ENCODE results near the gene CD226.
"Not testable (repeated sequence)": the region's sequence is repeated elsewhere in the genome, so short reads cannot be mapped to it uniquely, and the experiment has no call there.

Gene CD226

DNA sequence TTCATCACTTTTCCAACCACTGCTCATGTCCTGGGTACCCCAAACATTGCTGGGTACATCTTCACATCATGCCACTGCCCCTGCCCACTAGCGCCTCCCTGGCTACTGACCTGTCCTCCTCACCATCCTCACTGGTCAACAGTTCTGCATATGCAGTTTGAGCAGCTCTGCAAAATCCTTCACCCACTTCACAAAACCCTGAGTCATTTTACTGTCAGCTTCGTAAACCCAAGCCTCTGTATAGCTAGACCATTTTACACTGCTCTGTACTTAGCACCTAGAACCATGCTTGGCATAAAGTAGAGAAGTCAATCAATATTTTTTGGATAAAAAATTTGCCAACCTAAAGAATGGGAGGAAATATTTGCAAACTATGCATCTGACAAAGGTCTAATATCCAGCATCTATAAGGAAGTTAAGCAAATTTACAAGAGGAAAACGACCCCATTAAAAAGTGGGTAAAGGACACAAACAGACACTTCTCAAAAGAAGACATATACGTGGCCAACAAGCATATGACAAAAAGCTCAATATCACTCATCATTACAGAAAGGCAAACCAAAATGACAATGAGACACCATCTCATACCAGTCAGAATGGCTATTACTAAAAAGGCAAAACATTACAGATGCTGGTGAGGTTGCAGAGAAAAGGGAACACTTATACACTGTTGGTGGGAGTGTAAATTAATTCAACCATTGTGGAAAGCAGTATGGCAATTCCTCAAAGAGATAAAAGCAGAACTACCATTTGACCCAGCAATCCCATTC lies 48.3 kb downstream of the CD226 start:
- not testable (repeated sequence) for DNase-seq

DNA sequence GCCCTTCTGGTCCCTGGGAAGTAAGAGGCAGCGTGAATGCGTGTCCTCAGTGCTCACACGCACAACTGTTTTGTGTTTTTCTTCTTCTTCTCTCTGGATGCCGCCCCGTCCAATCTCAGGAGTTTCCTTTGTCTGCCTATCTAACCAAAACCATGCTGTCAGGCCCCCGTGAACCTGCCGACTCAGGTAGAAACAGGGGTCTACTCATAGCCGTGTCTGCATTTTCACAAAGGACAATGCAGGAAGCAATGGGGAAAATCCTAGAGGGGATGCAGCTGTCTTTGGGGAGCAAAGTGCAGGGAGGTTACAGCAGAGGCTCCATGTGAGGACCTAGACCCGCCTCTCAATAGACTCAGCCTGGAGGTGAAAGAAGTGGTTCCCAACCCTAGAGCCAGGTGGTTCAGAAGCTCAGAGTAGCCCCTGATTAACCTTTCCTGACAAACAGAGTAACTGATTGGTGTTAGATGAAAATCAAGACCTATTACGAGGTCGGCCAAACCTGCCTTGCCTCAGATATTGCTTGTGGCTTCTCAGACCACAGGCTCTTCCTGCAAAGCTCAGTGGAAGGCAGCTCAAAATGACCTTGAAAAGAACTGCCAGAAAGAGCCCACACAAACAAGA lies 49.3 kb downstream of the CD226 start:
- DNase-seq = no peak

DNA sequence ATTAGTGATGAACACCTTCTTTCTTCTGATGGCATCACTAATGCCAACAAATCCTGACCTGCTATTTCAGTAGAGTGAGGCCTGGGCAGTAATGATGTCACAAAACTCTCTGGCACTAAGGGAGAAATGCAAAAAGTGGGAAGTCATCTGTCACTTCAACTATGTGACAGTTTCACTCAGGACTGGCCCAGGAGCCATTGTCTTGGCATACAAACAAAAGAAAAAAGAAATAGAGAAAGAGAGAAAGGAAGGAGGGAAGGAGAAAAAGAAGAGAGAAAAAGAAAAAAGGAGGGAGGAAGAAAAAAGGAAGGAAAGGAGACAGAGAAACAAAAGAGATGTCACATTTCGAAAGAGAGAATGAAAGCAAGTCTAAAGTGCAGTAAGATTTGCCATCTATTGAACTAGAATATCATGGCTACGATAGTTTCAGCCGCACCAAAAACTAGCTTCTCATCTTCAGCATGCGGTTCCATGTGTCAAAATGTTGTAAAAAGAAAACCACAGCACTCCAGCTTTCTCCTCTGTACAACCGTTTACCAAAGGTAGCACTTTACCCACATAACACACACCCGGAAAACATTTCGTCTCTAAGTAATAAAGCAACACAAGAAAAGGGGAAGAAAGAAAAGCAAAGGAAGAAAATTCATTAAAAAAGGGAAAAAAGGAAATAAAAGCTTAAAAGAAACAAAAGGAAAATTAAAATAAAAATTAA lies 50.1 kb downstream of the CD226 start:
- no peak for DNase-seq

DNA sequence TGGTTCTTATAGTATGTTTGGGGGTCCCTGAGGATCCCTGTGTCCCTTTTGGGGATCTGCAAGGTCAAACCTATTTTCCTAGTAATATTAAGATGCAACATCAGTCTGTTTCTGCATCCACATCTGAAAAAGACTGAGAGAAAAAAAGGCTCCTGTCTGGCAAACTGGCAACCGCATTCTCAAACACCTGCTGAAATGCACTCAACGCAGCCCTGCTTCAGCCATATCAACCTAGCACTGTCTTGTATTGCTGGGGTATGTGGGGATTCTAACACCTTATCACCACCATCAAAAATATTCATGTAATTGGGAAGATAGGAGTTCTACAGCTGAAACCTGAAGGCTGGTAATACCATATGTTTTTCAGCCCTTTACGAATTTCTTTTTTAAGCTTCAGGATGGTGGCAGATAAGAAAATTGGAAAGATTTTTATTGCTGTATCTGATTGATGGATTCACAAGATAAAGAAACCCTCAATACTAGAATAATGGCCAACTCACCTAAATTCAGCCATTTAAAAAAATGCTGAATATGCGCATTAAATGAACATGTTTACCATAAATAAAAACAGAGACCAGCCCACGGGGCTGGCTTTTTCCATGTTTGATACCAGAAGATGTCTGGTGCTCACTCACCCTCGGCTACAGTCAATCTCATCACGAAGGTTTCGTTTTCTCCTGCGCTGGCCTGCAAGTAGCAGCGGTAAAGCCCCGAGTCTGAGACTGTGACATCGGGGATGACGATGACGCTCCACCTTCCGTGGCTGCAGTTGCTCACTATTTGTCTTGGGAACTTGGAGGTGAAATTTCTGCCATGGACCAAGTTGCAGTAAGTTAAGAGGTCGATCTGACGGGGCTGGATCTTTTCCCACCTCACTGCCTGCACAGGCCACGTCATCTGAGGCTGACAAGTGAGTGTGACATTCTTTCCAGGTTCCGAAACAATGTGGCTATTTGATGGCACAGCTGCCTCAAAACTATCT lies 52.3 kb downstream of the CD226 start:
- DNase-seq = no peak

DNA sequence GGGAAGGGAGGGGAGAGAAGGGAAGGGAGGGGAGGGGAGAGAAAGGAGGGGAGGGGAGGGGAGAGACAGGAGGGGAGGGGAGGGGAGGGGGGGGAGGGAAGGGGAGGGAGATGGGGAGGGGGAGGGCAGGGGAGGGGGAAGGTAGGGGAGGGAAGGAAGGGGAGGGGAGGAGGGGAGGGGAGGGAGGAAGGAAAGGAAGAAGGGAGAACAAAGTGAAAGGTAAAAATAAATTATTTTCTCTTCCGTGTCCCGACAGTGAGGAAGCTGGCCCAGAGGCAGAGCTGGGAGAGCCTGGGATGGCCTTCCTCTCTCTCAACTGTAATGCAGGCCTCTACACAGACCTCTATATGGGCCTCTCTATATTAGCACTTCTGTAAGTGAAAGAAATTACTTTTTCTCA lies 53.2 kb downstream of the CD226 start:
- DNase-seq = no peak

DNA sequence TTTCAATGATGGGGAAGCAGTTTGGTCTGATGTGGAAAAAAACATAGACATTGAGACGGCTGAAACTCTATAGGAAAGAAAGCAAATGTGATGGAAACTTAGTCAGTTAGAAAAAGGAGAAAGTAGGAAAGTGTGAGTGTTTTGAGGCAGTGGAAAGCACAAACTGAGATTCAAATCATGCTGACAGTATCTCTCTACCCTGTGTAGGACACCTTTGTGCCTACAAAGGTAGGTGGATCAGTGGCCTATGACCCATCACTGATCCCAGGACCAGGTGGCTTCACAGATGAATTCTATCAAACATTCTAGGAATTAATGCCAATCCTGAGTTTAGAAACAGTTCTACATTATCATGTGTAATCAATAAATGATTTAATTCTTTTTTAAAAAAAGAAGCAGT lies 57.1 kb downstream of the CD226 start:
- DNase-seq = no peak

DNA sequence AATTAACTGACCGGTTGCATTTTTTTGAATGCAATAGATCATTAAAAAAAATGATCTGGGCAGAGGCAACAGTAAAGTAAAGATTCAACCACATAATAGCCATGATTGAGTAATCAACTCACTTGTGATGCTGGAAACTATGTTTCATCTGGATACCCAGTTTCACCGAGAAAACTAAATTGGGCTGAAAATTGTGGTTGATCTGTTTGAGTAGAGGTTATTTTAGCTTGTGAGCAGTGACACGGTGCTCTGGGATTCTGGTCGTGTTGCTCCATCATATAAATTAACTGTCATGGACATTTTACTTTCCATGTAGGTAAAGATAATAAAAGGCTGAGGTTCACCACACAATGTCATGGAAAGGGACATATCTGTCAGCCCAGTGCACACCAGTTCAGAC lies 58.7 kb downstream of the CD226 start:
- DNase-seq = no peak

DNA sequence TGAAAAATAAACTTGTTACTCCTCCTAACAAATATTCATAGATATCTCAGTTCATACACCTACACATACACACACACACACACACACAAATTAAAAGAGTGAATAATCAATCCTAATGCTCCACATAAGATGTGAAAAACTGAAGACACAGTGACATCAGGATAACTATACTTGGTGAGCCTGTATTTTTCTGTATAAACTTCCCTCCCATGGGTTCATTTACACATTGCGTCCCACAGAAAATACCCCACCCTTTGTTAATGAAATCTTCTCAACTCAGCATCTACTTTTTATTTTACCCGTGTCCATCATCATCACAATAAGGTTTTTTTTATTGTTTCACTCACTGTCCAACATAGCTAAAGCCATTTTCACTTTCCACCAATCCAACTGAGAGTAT lies 60.4 kb downstream of the CD226 start:
- no peak for DNase-seq

DNA sequence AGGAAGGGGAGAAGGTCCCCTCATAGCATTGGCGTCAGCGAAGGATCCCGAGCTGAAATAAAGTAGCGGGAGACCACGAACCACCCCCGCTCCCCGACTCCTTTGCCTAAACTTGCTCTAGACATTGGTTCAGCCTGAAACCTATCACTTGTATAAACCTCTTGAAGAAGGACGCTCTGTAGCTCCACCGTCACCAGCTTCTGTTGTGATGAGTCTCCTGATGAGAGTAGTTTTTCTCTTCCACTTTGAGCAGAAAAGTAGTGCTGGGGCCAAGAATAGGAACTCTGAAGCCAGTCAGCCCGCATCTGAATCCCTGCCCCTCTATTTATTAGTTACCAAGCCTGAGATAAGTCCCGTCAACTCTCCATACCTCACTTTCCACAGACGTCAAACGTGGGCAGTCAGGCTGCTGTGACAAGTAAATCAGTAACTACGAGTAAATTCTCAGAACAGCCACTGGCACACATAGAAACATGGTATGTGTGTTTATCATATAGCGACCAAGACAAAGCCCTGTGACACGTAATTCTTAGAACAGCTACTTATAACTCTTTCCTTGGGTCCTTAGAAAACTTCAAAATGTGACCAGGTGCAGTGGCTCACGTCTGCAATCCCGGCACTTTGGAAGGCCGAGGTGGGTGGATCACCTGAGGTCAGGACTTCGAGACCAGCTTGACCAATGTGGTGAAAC lies 61.7 kb downstream of the CD226 start:
- no peak for DNase-seq

DNA sequence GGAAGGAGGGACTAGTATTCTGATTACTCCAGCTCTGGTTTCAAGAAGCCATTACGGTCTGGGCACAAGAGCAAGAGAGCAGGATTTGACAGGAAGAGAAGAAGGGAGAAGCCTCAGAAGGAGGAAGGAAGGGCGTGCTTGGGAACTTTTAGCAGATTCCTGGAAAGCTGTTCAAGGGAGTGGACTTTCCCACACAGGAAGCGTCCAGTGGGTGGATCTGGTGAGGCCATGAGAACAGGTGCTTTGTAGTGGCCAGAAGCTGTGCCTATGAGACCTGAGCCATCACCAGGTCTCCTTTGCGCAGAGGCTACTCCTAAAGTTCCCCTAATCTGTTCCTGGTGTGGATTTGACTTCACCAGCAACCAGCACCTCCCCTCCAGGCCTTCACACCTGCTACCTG lies 62.3 kb downstream of the CD226 start:
- no peak for DNase-seq

DNA sequence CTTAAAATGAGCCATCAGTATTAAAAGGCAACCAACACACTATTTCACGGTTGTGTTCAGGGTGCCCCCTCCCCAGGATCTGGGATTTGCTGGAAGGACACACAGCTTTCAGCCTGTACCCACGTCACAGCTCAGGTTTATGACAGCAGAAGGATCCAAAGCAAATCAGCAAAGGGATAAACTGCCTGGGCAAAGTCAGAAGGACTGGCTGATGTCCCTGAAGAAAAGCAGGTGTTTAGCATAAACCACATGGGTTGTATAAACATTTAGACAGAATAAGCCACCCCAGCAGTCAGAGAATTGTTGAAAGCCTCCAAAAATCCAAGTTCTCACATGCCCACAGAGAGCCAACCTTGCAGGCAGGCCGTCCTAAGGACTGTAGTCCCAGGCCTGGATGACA lies 63.9 kb downstream of the CD226 start:
- no peak for DNase-seq

DNA sequence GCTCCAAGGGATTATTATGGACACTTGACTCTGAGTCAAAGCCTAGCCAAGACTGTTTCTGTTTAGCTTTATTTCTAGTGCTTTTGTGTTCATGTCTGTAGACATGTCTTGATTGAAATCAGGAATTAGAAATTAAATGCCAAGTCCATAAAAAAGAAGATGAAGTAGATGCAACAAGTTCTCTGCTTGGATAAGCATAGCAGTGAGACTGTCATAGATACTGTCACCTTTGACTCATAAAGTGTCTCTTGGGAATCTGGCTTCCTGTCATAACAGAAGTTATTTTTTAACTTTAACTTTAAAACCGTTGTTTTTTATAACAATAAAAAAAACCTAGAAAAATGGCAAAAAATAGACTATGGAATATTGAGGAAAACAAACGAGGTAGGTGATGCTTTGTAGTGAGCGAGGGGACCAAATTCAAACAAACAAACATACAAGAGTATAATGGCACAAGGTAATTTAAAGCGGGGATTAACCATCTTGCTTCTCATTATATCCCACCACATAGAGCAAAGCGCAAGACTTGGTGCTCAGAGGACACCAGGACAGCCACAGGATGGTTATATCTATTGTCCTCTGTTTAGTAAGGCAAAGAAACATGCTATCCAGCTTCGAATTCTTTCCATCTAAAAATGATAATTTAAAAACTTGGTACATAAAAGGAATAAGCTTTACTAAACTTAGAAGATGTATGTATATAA lies 64.6 kb downstream of the CD226 start:
- DNase-seq = no peak

DNA sequence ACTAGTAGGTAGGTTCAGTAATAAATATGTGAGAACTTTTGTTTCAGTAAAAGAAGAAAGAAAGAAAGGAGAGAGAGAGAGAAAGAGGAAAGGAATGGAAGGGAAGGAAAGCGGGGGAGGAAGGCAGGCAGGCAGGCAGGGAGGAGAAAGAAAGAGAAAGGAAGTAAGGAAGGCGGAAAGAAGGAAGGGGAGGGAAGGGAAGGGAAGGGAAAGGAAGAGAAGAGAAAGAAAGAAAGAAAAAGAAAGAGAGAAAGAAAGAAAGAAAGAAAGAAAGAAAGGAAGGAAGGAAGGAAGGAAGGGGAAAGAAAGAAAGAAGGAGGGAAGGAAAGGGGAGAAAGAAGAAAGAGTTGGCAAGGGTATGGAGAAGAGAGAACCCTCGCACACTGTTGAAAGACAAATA lies 67.6 kb downstream of the CD226 start:
- no peak for DNase-seq

DNA sequence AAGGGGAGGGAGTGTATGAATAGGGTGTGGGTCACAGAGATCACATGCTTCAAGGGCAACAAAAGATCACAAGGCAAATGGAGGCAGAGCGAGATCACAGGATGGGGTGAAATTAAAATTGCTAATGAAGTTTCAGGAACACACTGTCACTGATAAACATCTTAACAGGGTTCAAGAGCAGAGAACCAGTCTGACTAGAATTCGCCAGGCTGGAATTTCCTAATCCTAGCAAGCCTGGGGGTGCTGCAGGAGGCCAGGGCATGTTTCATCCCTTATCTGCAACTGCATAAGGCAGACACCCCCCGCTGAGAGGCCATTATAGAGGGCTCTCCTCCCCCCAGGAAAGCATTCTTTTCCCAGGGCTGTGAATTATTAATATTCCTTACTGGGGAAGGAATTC lies 68.6 kb downstream of the CD226 start:
- DNase-seq = not testable (repeated sequence)

DNA sequence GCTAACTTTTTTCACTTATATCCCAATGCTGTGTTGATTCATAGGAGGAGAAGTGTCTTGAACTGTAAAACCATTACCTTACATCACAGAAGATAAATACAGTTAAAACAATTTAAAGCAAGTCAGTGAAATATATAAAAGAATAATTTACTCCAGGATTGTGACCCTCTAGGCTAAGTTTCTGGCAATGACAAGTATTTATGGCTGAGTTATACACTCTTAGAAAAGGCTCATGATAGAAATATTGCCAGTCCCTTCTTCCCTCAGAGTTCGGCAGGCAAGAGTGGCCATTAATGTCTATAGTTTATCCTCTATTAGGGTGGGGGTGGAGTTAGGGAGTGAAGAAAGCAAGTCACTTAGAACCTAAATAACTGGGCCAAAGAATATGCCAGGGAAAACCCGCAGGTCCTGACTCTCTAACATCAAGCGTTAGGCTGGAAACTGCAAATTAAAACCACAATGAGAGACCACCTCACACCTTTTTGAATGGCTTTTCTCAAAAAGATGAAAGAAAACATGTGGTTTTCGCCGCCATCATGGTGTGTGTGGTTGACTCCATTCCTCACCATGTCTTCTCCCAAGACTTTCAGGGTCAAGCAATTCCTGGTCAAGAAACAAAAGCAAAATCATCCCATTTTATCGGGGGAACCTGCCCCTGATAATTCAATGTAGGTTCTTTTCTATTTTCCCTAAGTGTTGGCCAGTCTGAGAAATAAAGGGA lies 69.3 kb downstream of the CD226 start:
- no peak for DNase-seq

DNA sequence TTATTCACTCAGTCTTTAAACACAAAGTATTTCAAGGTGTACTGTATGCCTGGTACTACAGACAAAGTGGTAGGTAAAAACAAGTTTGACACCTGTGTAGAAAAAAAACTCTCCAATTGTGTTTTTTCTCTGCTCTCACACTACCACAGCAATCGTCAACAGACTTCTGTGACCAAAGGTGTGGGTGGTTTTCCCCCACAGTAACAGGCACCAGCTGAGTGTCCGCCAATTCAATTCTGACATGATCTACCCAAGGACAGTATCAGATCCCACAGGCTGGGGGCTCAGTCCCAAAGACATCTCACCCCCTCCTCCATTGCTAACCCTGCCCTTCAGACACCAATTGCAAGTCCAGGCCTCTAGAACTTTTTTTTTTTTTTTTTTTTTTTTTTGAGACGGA lies 71.2 kb downstream of the CD226 start:
- DNase-seq = no peak

DNA sequence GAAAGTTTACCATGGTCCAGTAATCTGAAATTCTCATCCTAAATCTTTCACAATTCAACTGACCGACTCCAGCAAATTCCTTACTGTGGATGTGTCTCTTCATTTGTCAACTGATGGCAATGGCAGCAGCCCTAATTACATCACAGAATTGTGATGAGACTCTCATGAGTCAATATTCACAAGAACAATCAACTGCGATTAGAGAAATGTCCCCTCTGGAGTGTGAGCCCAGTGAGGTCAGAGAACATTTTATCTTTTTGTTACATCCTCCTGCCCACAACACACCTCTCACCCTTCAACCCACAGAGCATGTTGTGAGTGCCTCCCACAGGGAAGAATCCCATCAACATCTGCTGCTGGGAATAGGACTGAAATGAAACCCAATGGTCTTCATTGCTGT lies 73.6 kb downstream of the CD226 start:
- DNase-seq = peak; percentile 29

DNA sequence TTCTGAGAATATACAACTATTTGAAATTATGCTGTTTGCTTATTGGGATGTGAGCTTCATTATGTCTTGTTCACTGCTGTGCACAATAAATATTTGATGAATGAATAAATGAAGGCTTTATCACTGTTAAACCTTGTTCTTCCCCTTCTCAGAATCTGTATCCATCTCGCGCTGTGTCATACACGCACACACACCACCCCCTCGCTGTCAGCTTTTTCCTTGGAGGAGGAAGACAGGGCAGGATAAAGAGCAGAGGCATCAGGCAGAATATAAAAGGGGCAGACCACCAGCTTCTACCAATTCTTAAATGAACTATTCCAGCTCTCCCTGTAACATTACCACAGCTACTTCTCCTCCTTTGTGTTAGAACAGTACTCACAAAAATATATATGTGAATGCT lies 75.0 kb downstream of the CD226 start:
- no peak for DNase-seq

DNA sequence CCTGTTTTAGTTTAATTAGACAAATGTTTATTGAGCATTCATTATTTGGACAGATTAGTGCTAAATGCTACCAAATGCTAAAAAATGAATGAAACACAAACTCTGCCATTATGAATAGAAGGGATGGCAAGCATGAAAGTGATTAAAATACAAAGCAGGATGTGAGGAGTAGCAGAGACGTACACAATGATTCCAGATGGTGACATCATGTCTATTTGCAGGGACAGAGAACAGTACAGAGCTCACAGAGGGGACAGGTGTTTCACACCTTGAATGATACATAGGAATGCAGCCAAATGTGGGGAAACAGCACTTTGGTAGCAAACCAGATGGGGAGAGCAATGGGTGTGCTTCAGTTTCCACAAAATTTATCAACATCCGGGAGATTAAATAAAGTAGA lies 76.3 kb downstream of the CD226 start:
- no peak for DNase-seq

DNA sequence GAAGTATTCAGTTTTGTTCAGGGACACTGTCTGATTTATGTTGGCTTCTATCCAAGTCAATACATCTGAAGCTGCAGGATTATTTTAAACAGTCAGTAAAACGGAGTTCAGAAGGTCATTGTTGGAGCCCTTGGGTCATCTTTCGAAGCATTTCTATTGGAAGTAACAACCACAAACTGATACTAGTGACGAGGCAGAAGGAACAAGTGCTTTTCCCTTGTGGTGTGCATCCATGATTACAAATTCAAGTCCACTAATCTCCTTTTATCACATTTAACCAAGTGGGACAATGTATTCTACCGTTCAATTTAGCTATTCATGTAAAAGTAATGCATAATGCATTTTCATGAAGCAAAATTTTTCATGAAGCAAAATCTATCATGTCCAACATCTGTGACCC lies 76.9 kb downstream of the CD226 start:
- DNase-seq = no peak

DNA sequence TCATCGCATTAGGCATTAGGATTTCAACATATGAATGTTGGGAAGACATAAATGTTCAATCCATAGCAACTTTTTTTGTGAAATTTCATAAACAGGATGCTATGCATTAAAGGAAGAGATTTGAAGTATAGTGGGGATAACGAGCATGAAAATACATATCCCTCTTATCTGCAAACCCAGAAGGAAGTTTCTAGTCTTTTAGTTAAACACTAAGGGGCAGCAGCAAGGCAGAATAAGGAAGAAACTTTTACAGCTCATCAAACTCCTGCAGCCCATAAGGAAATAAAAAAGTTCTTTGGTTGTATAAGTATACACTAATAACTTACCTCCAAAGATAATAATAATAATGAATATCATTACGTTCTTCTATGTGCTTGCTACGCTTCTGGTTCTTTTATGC lies 81.5 kb downstream of the CD226 start:
- no peak for DNase-seq

All from fibroblast of skin of right biceps (primary cell).